CD8-positive, alpha-beta memory T cell (primary cell): Measurements from ENCODE around the gene ZMYM2. TPM values are rescaled to one million over a fixed set of nuclear protein-coding genes. Genes with fewer than 3 reads are reported as not detected.
A peak's percentile ranks its signal among the peaks of the same experiment; 100 is the strongest.

ENCODE experiments used
- CTCF ChIA-PET: fragments of 350-600 bp; sonication (Branson Sonifier 250); formaldehyde crosslinking; loops from one replicate; lab custom pipeline; 2021; ENCODE audit warnings: antibody characterized with exemption; lab: Charles Lee
- POLR2A ChIA-PET: fragments of 350-600 bp; sonication (Branson Sonifier 250); formaldehyde crosslinking; loops from one replicate; lab custom pipeline; 2021; ENCODE audit warnings: antibody characterized with exemption; lab: Charles Lee
- DNase-seq, 5 donors: peaks; one replicate each; pipeline versions ENCODE4 v3.0.0 to v3.0.0-alpha.2; 2020 to 2022; ENCODE audit warnings: mixed read lengths in 1 of 5
- H3K27ac ChIP-seq: one replicate; pipeline ENCODE4 v1.7.0; 2013; ENCODE audit warnings: low read depth, mild to moderate bottlenecking, low read length, moderate library complexity
- H3K27me3 ChIP-seq: 2 replicates; pipeline ENCODE4 v1.7.0; 2013; ENCODE audit warnings: low read length, mild to moderate bottlenecking; ENCODE audit not compliant: insufficient read depth, poor library complexity, severe bottlenecking
- H3K36me3 ChIP-seq: 2 replicates; pipeline ENCODE4 v1.7.0; 2013; ENCODE audit warnings: mild to moderate bottlenecking, low read length, moderate library complexity; ENCODE audit not compliant: insufficient read depth
- H3K4me1 ChIP-seq: 2 replicates; pipeline ENCODE4 v1.7.0; 2013; ENCODE audit warnings: mild to moderate bottlenecking, low read length, moderate library complexity; ENCODE audit not compliant: insufficient read depth
- H3K4me3 ChIP-seq: 2 replicates; pipeline ENCODE4 v1.7.0; 2013; ENCODE audit warnings: mild to moderate bottlenecking, low read length
- H3K9me3 ChIP-seq: 2 replicates; pipeline ENCODE4 v1.7.0; 2013; ENCODE audit warnings: mild to moderate bottlenecking, low read length
- H3K27ac Mint-ChIP-seq, 8 donors: one replicate each; pipeline ENCODE4 v1.8.0; 2020 to 2021; ENCODE audit warnings: mixed read lengths in 8 of 8, mild to moderate bottlenecking in 6 of 8, inconsistent platforms in 3 of 8, moderate library complexity in 3 of 8
- H3K27me3 Mint-ChIP-seq, 2 donors: one replicate each; pipeline ENCODE4 v1.8.0; 2020 to 2021; ENCODE audit warnings: mixed read lengths in 2 of 2, mild to moderate bottlenecking in 1 of 2, moderate library complexity in 1 of 2
- H3K36me3 Mint-ChIP-seq, 3 donors: one replicate each; pipeline ENCODE4 v1.8.0; 2020 to 2021; ENCODE audit warnings: mixed read lengths in 3 of 3, inconsistent platforms in 1 of 3, mild to moderate bottlenecking in 1 of 3
- H3K4me1 Mint-ChIP-seq, 3 donors: one replicate each; pipeline ENCODE4 v1.8.0; 2020 to 2021; ENCODE audit warnings: mixed read lengths in 3 of 3, inconsistent platforms in 1 of 3, mild to moderate bottlenecking in 1 of 3
- H3K4me3 Mint-ChIP-seq, 7 donors: one replicate each; pipeline ENCODE4 v1.8.0; 2020 to 2021; ENCODE audit warnings: mixed read lengths in 7 of 7, mild to moderate bottlenecking in 6 of 7, moderate library complexity in 4 of 7, inconsistent platforms in 2 of 7
- H3K9me3 Mint-ChIP-seq, 5 donors: one replicate each; pipeline ENCODE4 v1.8.0; 2020 to 2022; ENCODE audit warnings: mixed read lengths in 5 of 5, mild to moderate bottlenecking in 3 of 5, moderate library complexity in 2 of 5, inconsistent platforms in 1 of 5
- polyA plus RNA-seq: library from polyadenylated mRNA; unstranded; fragments of 300-500 nt; fragmentation: Illumina TruSeq; gene quantifications from one replicate; pipeline ENCODE4 v1.2.3, GENCODE V29; 2021
- total RNA-seq, 2 experiments: library from RNA; stranded (reverse); gene quantifications; one replicate each; pipeline ENCODE4 v1.2.3, GENCODE V29; 2021

The ZMYM2 gene
- total and polyA plus RNA-seq, 3 experiments from 2014 or later: 13.2 to 42.1 (median 41.4) TPM

- H3K4me3 Mint-ChIP-seq: no peak overlapping the region
- Histone ChIP-seq H3K4me1 (peaks cover 3% of the 10 kb centered on the region), H3K27ac (no peak overlapping the region), H3K27me3 (no peaks in the 10 kb centered on the region), H3K4me3 (no peak overlapping the region), H3K9me3 (no peaks in the 10 kb centered on the region), H3K36me3 (peaks cover 10% of the 10 kb centered on the region)
- ChIA-PET CTCF (no interaction called here), POLR2A (no interaction called here)
- H3K27me3 Mint-ChIP-seq: no peaks in the 10 kb centered on the region
- peak overlapping the region in 1 of 8 donors; percentile 10 for H3K27ac Mint-ChIP-seq
- peaks cover 44 to 50% (median 49%) of the 10 kb centered on the region in 3 donors for H3K4me1 Mint-ChIP-seq
- peaks cover 7 to 34% (median 26%) of the 10 kb centered on the region in 5 donors for H3K9me3 Mint-ChIP-seq
- no peak for DNase-seq
- H3K36me3 Mint-ChIP-seq: peaks cover 44 to 81% (median 62%) of the 10 kb centered on the region in 3 donors
Observed at GRCh38 chr13:20015763-20016162, 57.2 kb downstream of the ZMYM2 start.

GRCh38 chr13:20016649-20017364, 58.3 kb downstream of the ZMYM2 start:
- H3K9me3 ChIP-seq: no peaks in the 10 kb centered on the region
- H3K27me3 ChIP-seq: no peaks in the 10 kb centered on the region
- no peak for DNase-seq
- ChIA-PET POLR2A (no interaction called here), CTCF (no interaction called here)
- Mint-ChIP-seq H3K27ac (peak overlapping the region in 2 of 8 donors; percentile 2 to 39), H3K27me3 (no peaks in the 10 kb centered on the region), H3K9me3 (peaks cover 7 to 34% (median 26%) of the 10 kb centered on the region in 5 donors), H3K4me1 (peaks cover 48 to 57% (median 56%) of the 10 kb centered on the region in 3 donors), H3K36me3 (peaks cover 51 to 84% (median 58%) of the 10 kb centered on the region in 3 donors), H3K4me3 (no peak overlapping the region)
- peaks cover 15% of the 10 kb centered on the region for H3K36me3 ChIP-seq
- H3K4me3 ChIP-seq: no peak overlapping the region
- H3K4me1 ChIP-seq: peaks cover 3% of the 10 kb centered on the region
- H3K27ac ChIP-seq: no peak overlapping the region

GRCh38 chr13:20017365-20017711, 58.8 kb downstream of the ZMYM2 start:
- H3K36me3 Mint-ChIP-seq: peaks cover 53 to 85% (median 57%) of the 10 kb centered on the region in 3 donors
- Histone ChIP-seq H3K4me3 (no peak overlapping the region), H3K4me1 (peaks cover 3% of the 10 kb centered on the region), H3K36me3 (peaks cover 20% of the 10 kb centered on the region), H3K27me3 (no peaks in the 10 kb centered on the region), H3K27ac (no peak overlapping the region), H3K9me3 (no peaks in the 10 kb centered on the region)
- no peaks in the 10 kb centered on the region for H3K27me3 Mint-ChIP-seq
- peaks cover 7 to 34% (median 26%) of the 10 kb centered on the region in 5 donors for H3K9me3 Mint-ChIP-seq
- ChIA-PET CTCF (no interaction called here), POLR2A (no interaction called here)
- peaks cover 49 to 59% (median 59%) of the 10 kb centered on the region in 3 donors for H3K4me1 Mint-ChIP-seq
- H3K4me3 Mint-ChIP-seq: no peak overlapping the region
- DNase-seq: no peak
- peak overlapping the region in 1 of 8 donors; percentile 39 for H3K27ac Mint-ChIP-seq

GRCh38 chr13:20019043-20019442, 60.5 kb downstream of the ZMYM2 start:
- Mint-ChIP-seq H3K4me1 (peaks cover 35 to 48% (median 42%) of the 10 kb centered on the region in 3 donors), H3K27ac (peak overlapping the region in 1 of 8 donors; percentile 6), H3K9me3 (peaks cover 7 to 31% (median 22%) of the 10 kb centered on the region in 5 donors), H3K36me3 (peaks cover 42 to 78% (median 43%) of the 10 kb centered on the region in 3 donors), H3K27me3 (no peaks in the 10 kb centered on the region), H3K4me3 (no peak overlapping the region)
- H3K9me3 ChIP-seq: no peaks in the 10 kb centered on the region
- no peak overlapping the region for H3K4me3 ChIP-seq
- no peak for DNase-seq
- no peaks in the 10 kb centered on the region for H3K27me3 ChIP-seq
- ChIA-PET CTCF (no interaction called here), POLR2A (interaction anchor here (0.7 kb wide), 1 partner anchor 159 kb away, joined by 4 read pairs; no protein-coding TSS in a partner anchor)
- H3K4me1 ChIP-seq: peaks cover 3% of the 10 kb centered on the region
- peaks cover 21% of the 10 kb centered on the region for H3K36me3 ChIP-seq
- H3K27ac ChIP-seq: no peak overlapping the region

- Mint-ChIP-seq H3K9me3 (no peaks in the 10 kb centered on the region), H3K36me3 (peaks cover 5 to 68% (median 31%) of the 10 kb centered on the region in 3 donors), H3K27ac (peak overlapping the region in 3 of 8 donors; percentile 4 to 32 (median 13)), H3K4me3 (no peak overlapping the region), H3K27me3 (no peaks in the 10 kb centered on the region), H3K4me1 (peaks cover 15 to 33% (median 30%) of the 10 kb centered on the region in 3 donors)
- Histone ChIP-seq H3K27me3 (no peaks in the 10 kb centered on the region), H3K9me3 (no peaks in the 10 kb centered on the region), H3K36me3 (peaks cover 15% of the 10 kb centered on the region), H3K4me1 (no peaks in the 10 kb centered on the region), H3K4me3 (no peak overlapping the region), H3K27ac (no peak overlapping the region)
- CTCF ChIA-PET: no interaction called here
- DNase-seq: no peak
- POLR2A ChIA-PET: no interaction called here
Observed at GRCh38 chr13:20024702-20025101, 66.2 kb downstream of the ZMYM2 start.

- Histone ChIP-seq H3K27ac (no peak overlapping the region), H3K4me3 (no peak overlapping the region), H3K9me3 (no peaks in the 10 kb centered on the region), H3K4me1 (no peaks in the 10 kb centered on the region), H3K36me3 (peaks cover 16% of the 10 kb centered on the region), H3K27me3 (no peaks in the 10 kb centered on the region)
- Mint-ChIP-seq H3K27ac (no peak overlapping the region), H3K4me1 (peaks cover 9 to 25% (median 25%) of the 10 kb centered on the region in 3 donors), H3K27me3 (no peaks in the 10 kb centered on the region), H3K9me3 (no peaks in the 10 kb centered on the region), H3K36me3 (peaks cover 4 to 72% (median 31%) of the 10 kb centered on the region in 3 donors), H3K4me3 (no peak overlapping the region)
- POLR2A ChIA-PET: no interaction called here
- CTCF ChIA-PET: no interaction called here
- no peak for DNase-seq
Observed at GRCh38 chr13:20028953-20029352, 70.4 kb downstream of the ZMYM2 start.

GRCh38 chr13:20033486-20033885, 75.0 kb downstream of the ZMYM2 start:
- no peak for DNase-seq
- Mint-ChIP-seq H3K27ac (no peak overlapping the region), H3K27me3 (no peaks in the 10 kb centered on the region), H3K4me3 (no peak overlapping the region), H3K36me3 (peaks cover 24 to 82% (median 43%) of the 10 kb centered on the region in 3 donors), H3K9me3 (peaks cover 0 to 3% (median 0%) of the 10 kb centered on the region in 5 donors), H3K4me1 (peaks cover 13 to 45% (median 36%) of the 10 kb centered on the region in 3 donors)
- CTCF ChIA-PET: no interaction called here
- Histone ChIP-seq H3K36me3 (peaks cover 25% of the 10 kb centered on the region), H3K9me3 (no peaks in the 10 kb centered on the region), H3K27me3 (no peaks in the 10 kb centered on the region), H3K27ac (no peak overlapping the region), H3K4me3 (no peak overlapping the region), H3K4me1 (no peaks in the 10 kb centered on the region)
- POLR2A ChIA-PET: no interaction called here

- Mint-ChIP-seq H3K27me3 (no peaks in the 10 kb centered on the region), H3K4me1 (peaks cover 26 to 61% (median 50%) of the 10 kb centered on the region in 3 donors), H3K9me3 (peaks cover 0 to 3% (median 0%) of the 10 kb centered on the region in 5 donors), H3K27ac (peak overlapping the region in 1 of 8 donors; percentile 26), H3K36me3 (peaks cover 39 to 89% (median 53%) of the 10 kb centered on the region in 3 donors), H3K4me3 (no peak overlapping the region)
- CTCF ChIA-PET: interaction anchor here (1.0 to 1.3 kb wide), 2 partner anchors 9 to 108 kb away, joined by 3 read pairs; no protein-coding TSS in a partner anchor
- no peak for DNase-seq
- Histone ChIP-seq H3K9me3 (no peaks in the 10 kb centered on the region), H3K27ac (no peak overlapping the region), H3K4me3 (no peak overlapping the region), H3K36me3 (peaks cover 25% of the 10 kb centered on the region), H3K4me1 (no peaks in the 10 kb centered on the region), H3K27me3 (no peaks in the 10 kb centered on the region)
- POLR2A ChIA-PET: no interaction called here
Observed at GRCh38 chr13:20035130-20035529, 76.6 kb downstream of the ZMYM2 start.
